Activated CD4-positive, CD25-positive, alpha-beta regulatory T cell treated with anti-CD3 and anti-CD28 coated beads, Interleukin-2, amount 50 U/mL, for 24 hours (primary cell): Measurements from ENCODE around the gene SH3BP2.
A peak's percentile ranks its signal among the peaks of the same experiment; 100 is the strongest.

Source experiments
- ATAC-seq, 2 donors: fragments of 150-1000 bp; cut with Tn5 transposase; one replicate each; pipeline ENCODE4 v1.10.0; 2021; ENCODE audit warnings: mild to moderate bottlenecking in 1 of 2, moderate library complexity in 1 of 2

SH3BP2 gene

DNA sequence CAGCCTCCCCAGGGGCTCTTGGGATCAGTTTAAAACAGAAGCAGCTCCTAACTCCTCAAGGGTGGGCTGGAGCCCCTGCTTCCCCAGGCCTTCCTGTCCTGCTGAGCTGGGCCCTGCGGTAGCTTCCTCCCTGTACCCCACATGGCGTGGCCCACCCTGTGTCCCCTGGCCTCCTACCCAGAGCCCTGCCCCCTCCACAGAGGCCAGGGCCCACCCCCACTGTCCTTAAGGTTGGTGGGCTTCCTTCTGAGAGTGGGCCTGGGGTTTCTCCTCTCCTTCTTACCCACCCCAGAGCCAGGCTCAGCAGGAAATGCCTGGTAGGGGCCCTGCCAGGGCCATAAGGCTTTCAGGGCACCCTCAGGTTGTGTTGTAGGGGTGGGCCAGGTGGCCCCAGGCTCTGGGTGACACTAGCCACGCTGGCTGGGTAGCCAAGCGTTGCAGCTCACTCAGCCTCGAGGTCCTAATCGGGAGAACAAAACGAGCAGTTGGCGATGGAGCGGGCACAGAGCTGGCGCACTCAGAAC lies 11.6 kb downstream of the SH3BP2 start:
- ATAC-seq = no peak

DNA sequence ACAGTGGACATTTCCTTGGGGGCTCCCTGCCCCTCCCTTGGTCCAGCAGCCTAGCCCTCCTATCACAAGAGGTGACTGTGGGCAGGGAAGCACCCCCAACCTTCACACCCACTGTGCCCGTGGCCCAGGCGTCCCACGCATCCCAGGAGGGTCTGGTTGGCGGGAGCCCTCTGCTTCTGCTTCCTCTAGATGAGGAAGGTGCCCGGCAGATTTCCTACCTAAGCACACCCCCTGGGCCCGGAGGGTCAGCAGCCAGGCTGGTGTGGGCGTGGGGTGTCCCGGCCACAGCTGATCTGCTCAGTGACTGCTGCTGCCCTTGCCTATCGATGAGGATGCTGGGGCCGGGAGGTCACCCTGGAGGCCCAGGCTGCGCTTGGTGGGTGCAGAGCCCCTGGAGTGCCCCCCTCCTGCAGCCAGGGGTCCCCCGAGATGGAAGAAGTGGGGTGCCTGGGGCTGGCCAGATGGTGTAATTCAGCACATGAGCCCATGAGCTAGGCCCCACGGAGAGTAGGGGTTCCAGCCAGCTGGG lies 12.2 kb downstream of the SH3BP2 start:
- no peak for ATAC-seq

DNA sequence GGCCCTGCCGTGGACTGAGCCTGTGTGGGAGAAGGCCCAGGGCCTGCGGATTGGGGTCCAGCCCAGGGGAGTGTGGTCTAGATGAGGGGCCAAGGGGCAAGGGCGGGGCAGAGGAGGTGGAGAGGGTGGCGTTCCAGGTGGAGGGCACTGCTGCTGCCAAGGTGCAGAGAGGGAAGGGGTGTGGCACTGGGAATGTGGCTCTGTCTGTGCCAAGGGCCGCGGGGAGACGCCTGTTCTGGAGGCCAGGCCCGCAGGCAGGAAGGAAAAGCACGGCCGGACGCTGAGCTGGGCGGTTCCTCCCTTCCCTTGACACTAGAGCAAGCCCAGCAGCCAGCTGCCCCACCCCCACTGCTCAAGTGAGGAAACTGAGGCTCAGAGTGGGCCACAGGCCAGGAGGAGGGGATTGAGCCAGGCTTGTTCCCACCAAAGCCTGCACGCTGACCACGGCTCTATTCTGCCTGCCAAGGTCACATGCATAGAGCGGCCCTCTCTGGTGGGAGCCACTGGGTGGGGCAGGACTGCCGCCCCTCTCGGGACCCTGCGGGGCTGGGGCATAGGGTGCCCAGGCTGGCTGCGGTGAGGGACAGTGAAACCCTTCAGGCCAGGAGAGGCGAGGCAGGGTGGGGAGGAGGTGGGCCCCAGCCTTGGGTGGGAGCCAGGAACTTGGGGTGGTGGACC lies 13.0 kb downstream of the SH3BP2 start:
- no peak for ATAC-seq

DNA sequence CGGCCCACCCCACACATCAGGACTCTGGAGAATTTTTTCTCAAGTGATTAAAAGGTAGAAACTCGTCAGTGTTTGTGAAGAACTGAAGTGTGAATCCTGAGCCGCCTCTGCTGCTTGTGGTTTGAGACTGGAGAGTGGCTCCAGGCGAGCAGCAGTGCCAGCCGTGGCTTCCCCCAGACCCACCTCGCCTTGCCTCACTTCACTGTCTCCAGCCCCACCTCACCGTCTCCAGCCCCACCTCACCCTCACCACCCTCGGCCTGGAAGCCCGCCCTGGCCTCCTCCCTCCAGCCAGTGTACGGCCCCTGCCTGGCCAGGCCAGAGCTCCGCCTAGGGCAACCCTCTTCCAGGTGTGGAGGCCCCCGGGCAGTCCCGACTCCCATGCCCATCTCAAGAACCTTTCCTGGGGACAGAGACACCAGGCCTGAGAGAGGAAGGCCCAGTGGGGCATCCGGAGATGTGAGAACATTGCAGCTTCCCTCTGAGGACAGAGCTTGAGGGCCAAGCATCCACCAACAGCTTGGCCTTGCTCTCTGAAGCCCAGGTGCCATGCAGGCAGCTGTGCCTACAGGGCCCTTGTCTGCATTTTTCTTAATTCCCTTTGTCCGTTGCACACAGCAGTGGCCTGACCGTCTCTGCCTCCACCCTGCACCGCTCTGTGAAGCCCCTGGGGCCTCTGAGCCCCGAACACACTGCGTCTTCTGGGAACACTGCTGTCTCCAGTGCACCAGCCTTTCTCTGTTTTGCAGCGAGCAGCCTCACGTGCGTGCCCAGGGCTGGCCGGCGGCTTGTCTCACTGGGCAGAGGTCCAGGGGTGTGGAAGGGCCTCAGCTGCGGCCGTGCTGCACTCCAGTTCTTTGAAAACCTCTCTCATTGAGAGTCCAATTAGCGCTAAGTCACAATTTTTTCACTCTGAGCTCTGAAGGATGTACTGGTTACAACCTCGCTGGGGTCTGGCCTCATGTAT lies 13.8 kb downstream of the SH3BP2 start:
- ATAC-seq = no peak

DNA sequence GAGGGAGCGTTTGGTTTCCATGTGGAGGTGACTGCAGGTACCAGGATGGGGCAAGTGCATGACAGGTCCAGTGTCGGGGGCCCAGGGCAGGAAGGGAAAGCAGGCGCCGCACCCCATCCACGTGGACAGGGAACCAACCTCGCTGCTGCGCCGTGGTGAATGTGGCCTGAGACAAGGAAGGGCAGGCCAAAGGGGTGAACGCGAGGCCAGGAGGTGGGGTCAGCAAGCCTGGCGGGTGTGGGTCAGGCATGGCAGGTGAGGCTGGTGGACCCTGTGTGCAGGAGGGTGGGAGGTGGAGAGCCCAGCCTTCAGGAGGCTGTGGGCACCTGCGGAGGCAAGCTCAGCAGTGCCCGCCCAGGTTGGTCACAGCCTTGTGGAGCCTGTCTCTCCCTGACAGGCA lies 14.7 kb downstream of the SH3BP2 start:
- ATAC-seq = no peak

- ATAC-seq = no peak
Observed at GRCh38 chr4:2808001-2808400, 15.1 kb downstream of the SH3BP2 start.

- ATAC-seq = no peak
Observed at GRCh38 chr4:2809610-2810180, 16.8 kb downstream of the SH3BP2 start.

DNA sequence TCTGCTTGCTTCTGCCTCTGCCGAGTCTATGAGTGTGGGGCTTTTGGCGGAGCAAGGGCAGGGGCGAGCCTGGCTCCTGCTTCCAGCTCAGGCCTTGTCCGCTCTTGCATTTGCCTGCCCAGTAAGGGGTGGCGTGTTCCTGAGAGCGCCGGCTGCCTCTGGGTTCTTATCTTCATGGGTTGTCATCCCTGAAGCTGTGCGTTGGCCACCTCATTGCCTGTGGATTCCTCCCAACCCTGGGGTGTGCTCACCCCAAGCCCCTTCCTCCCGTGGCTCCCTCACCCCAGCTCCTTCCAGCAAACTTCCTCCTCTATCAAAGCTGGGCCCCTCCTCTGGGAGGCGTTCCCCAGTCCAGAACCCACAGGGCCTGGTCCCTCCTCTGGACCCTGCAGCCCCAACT lies 17.5 kb downstream of the SH3BP2 start:
- ATAC-seq = no peak

DNA sequence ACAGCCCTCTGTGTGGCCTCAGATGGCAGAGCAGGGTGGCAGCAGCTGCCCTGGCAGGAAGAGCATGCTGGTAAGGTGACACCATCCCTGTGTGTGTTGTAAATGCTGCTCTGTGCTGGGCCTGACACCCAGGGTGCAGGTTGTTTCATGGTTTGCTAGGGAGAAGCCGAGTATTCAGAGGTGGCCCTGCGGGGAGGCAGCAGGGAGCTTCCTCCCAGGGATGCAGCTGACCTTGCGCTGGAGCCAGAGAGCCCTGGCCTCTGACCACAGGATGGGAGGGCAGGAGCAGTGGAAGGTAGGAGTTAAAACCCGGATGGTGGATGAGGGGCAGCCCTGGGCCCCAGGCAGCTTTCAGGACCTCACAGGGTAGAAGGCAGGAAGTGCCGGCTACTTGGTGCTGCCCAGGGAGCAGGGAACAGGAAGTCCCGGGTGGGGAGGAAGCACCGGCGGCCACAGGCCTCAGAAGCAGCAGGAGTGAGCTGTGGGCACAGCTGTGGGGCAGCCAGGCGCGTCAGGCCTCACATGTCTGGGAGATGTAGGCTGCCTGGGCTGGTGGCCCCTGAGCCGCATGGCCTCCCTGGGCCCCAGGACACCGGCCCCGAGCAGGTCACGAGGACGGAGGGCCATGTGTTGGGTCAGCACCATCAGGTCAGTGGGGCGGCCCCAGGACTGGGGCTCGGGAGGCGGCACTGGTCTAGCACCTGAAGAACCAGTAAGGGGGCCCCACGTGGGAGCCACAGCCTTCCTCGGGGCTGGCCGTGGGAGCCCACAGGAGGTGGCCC lies 19.1 kb downstream of the SH3BP2 start:
- peak; percentile 73 to 79 for ATAC-seq

GRCh38 chr4:2812612-2813354 lies 19.9 kb downstream of the SH3BP2 start:
- peak; percentile 16 to 25 for ATAC-seq

GRCh38 chr4:2813446-2814405 lies 20.8 kb downstream of the SH3BP2 start:
- ATAC-seq = peak; percentile 10 to 19

GRCh38 chr4:2814627-2815270 lies 21.9 kb downstream of the SH3BP2 start:
- no peak for ATAC-seq

GRCh38 chr4:2816401-2816954 lies 23.6 kb downstream of the SH3BP2 start:
- no peak for ATAC-seq

DNA sequence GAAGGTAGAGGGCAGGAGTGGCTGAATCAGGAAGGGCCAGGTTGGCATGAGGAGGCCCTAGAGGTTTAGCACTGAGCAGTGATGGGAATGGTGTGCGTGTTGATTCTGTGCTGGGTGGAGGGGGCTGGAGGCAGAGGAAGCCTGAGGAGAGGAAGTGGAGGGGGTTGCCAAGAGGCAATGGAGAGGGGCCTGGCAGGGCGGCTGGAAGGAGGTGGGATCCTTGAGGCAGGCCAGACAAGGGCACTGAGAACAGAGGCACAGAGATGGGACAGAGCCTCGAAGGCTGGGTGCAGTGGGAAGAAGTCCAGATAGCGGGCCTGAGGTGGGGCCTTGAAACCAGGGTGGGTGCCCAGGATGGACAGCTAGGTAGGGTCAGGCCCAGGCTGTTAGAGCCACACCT lies 24.3 kb downstream of the SH3BP2 start:
- ATAC-seq = no peak

- ATAC-seq = peak; percentile 21 to 39
Observed at GRCh38 chr4:2817701-2818350, 24.9 kb downstream of the SH3BP2 start.

DNA sequence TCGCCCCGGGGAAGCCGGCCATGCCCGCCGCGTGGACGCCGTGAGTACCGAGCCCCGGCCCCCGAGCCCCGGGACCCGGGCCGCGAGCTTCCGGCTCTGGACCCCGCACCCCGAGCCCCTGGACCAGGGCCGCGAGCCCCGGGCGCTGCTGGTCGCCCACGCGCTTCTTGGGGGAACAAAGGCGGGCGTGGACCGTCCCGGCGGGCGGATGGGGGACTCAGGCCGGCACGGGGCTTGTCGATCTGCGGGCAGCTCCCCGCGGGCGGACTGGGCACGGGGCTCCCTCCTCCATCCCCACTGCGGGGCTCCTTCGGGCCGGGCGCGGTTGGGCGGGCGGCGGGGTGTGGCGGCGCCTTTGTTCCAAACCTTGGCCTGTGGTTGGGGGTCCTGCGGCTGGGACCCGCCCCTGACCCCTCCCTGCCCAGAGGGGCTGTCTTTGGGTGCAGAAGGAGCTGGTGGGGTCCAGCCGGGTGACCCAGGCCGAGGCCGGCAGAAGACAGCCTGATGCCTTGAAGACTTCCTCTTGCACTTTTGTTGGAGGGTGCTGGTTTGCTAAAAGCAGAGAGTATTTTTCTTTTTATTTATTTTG lies 25.6 kb downstream of the SH3BP2 start:
- peak in 1 of 2 donors; percentile 8 for ATAC-seq

DNA sequence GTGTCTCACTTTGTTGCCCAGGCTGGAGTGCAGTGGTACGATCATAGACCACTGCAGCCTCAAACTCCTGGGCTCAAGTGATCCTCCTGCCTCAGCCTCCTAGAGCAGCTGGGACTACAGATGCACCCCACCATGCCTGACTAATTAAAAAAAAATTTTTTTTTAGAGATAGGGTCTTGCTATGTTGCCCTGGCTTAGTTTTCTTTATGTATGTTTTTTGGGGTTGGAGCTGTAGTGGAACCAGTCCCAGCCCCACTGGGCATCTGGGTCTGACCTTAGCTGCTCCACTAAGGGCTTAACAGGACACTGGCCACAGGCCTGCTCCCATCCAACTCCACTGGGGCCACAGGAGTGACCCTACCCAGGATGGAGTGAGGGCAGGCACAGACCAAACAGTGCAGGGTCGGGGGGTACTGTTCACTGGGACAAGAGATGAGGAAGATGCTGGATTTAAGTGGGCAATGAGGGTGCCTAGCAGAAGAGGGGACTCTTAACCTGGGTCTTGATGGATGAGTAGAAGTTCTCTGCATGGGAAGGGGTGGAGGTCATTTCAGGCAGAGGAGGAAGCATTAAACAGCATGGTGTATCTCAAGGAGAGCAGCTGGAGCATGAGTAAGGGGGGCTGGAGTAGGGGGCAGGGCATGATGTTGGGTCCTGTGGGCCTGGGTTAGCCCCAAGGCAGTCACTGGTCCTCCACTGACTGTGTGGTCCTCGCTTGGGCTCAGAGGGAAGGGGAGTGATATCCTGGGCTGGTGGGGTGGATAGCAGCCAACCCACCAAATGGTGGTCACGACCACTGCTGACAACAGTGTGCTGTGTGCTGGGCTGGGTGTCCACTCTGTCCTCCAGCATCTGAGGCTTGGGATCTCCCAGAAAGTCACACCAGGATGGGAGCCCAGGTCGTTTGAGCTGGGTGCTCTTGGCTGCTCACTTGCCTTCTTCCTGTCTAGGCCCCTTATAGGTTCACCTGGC lies 26.6 kb downstream of the SH3BP2 start:
- ATAC-seq = no peak
